ENCODE measurements around the gene SCARB2. TPM values are rescaled to one million over a fixed set of nuclear protein-coding genes. Genes with fewer than 3 reads are reported as not detected.

The SCARB2 gene
- polyA plus RNA-seq, 1 donor (not counting 4 experiments of a cell fraction or from before 2014, with no cell fraction given): 72.2 TPM

- Histone ChIP-seq H3K9ac (ENCODE audit: control insufficient read depth, extremely low read depth, insufficient read depth, low read length) (no peak overlapping the region), H3K9me1 (ENCODE audit: control insufficient read depth, extremely low read depth, insufficient read depth, low read length) (no peaks in the 10 kb centered on the region), H3K36me3 (ENCODE audit: control insufficient read depth in 2 of 2, extremely low read depth in 1 of 2, insufficient read depth in 2 of 2, low read length in 2 of 2) (no peaks in the 10 kb centered on the region), H3K9me3 (ENCODE audit: control insufficient read depth, low read depth, low read length) (no peaks in the 10 kb centered on the region), H3K79me2 (ENCODE audit: control insufficient read depth, insufficient read depth, low read length) (peaks cover 8% of the 10 kb centered on the region), H3K4me3 (ENCODE audit: control insufficient read depth in 2 of 3, extremely low read depth in 1 of 3, insufficient read depth in 2 of 3, low read depth in 1 of 3, low read length in 3 of 3) (no peak overlapping the region), H3K4me1 (ENCODE audit: control insufficient read depth, extremely low read depth, insufficient read depth, low read length) (peaks cover 12% of the 10 kb centered on the region), H4K20me1 (ENCODE audit: control insufficient read depth, extremely low read depth, insufficient read depth, low read length) (no peaks in the 10 kb centered on the region), H2AFZ (ENCODE audit: control insufficient read depth, low read length) (no peak overlapping the region), H3K27ac (ENCODE audit: control insufficient read depth, insufficient read depth, low read length) (no peak overlapping the region), H3K4me2 (ENCODE audit: control insufficient read depth, extremely low read depth, insufficient read depth, low read depth, low read length) (no peak overlapping the region), H3K27me3 (ENCODE audit: control insufficient read depth, extremely low read depth, insufficient read depth, low read length) (no peaks in the 10 kb centered on the region)
- dilution Hi-C loops (cut with MboI; ENCODE audit: extremely low pct_ligation_motif_present, low sequenced_read_pairs): no loop called here
- no peak for DNase-seq (ENCODE audit: low read depth, low spot score)
- FAIRE-seq: no peak
- no peak for TF ChIP-seq CTCF (optimal IDR thresholded peaks at IDR 0.05 in 1 of 3, IDR thresholded peaks at IDR 0.05 in 1 of 3, conservative IDR thresholded peaks at IDR 0.05 in 1 of 3; ENCODE audit: extremely low read depth in 1 of 3, insufficient read depth in 2 of 3, low read length in 3 of 3)
- no peak for TF ChIP-seq EZH2 (IDR thresholded peaks at IDR 0.05; ENCODE audit: low read length)
Measured at GRCh38 chr4:76153356-76153755, 60.3 kb downstream of the SCARB2 start.

GRCh38 chr4:76148142-76148865 is 65.3 kb downstream of the SCARB2 start, which contains the start of gene NUP54:
NUP54 (minus strand) TSS chr4:76148397; CDS start chr4:76148374, 23 bp downstream.
- Histone ChIP-seq H4K20me1 (ENCODE audit: control insufficient read depth, extremely low read depth, insufficient read depth, low read length) (peaks cover 9% of the 10 kb centered on the region), H3K9ac (ENCODE audit: control insufficient read depth, extremely low read depth, insufficient read depth, low read length) (peak within 1 kb of the TSS; percentile 95), H3K4me2 (ENCODE audit: control insufficient read depth, extremely low read depth, insufficient read depth, low read depth, low read length) (peak within 1 kb of the TSS; percentile 99), H3K36me3 (ENCODE audit: control insufficient read depth in 2 of 2, extremely low read depth in 1 of 2, insufficient read depth in 2 of 2, low read length in 2 of 2) (peaks cover 0 to 3% of the 10 kb centered on the region in 2 experiments), H3K27ac (ENCODE audit: control insufficient read depth, insufficient read depth, low read length) (peak within 1 kb of the TSS; percentile 90), H3K79me2 (ENCODE audit: control insufficient read depth, insufficient read depth, low read length) (peaks cover 51% of the 10 kb centered on the region), H3K9me3 (ENCODE audit: control insufficient read depth, low read depth, low read length) (no peaks in the 10 kb centered on the region), H2AFZ (ENCODE audit: control insufficient read depth, low read length) (peak within 1 kb of the TSS; percentile 99), H3K4me3 (ENCODE audit: control insufficient read depth in 2 of 3, extremely low read depth in 1 of 3, insufficient read depth in 2 of 3, low read depth in 1 of 3, low read length in 3 of 3) (peak within 1 kb of the TSS; percentile 97 to 100 (median 99)), H3K9me1 (ENCODE audit: control insufficient read depth, extremely low read depth, insufficient read depth, low read length) (no peaks in the 10 kb centered on the region), H3K27me3 (ENCODE audit: control insufficient read depth, extremely low read depth, insufficient read depth, low read length) (no peaks in the 10 kb centered on the region), H3K4me1 (ENCODE audit: control insufficient read depth, extremely low read depth, insufficient read depth, low read length) (peaks cover 22% of the 10 kb centered on the region)
- FAIRE-seq (peak; percentile 71), DNase-seq (ENCODE audit: low read depth, low spot score) (peak; percentile 40)
- no peak for TF ChIP-seq EZH2 (IDR thresholded peaks at IDR 0.05; ENCODE audit: low read length)
- no peak for TF ChIP-seq CTCF (optimal IDR thresholded peaks at IDR 0.05 in 1 of 3, IDR thresholded peaks at IDR 0.05 in 1 of 3, conservative IDR thresholded peaks at IDR 0.05 in 1 of 3; ENCODE audit: extremely low read depth in 1 of 3, insufficient read depth in 2 of 3, low read length in 3 of 3)
- dilution Hi-C loops (cut with MboI; ENCODE audit: extremely low pct_ligation_motif_present, low sequenced_read_pairs): no loop called here

Measured in keratinocyte (primary cell).